GM21423 (cell line): ENCODE measurements around the gene EPHB3.

Experiments
- ATAC-seq: cut with Tn5 transposase; IDR thresholded peaks from one replicate; pipeline ENCODE4 v1.9.1; 2021; ENCODE audit warnings: mild to moderate bottlenecking, moderate library complexity; ENCODE audit not compliant: unreplicated experiment

The EPHB3 gene

DNA sequence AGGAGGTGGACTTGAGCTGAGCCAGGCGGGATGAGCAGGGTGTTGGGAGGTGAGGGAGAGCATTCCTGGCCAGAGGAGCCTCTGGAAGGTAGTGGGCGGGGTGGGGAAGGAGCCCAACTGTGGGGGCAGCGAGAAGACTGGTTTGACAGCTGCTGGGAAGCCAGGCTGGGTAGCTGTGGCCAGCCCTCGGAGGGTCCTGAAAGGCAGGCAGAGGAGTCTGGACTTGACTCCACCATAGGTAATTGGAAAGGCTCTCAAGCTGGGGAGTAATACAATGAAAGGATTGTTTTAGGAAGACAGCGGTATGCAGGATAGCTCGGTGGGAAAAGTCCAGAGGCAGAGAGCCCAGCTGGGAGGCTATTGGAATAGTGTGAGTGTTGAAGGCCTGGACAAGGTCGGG lies 17.2 kb downstream of the EPHB3 start:
- ATAC-seq = no peak

DNA sequence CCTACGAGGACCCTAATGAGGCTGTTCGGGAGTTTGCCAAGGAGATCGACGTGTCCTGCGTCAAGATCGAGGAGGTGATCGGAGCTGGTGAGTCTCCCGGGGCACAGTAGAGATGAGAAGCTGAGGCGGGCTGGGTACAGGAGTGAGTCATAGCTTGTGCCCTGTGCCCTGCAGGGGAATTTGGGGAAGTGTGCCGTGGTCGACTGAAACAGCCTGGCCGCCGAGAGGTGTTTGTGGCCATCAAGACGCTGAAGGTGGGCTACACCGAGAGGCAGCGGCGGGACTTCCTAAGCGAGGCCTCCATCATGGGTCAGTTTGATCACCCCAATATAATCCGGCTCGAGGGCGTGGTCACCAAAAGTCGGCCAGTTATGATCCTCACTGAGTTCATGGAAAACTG lies 17.9 kb downstream of the EPHB3 start:
- no peak for ATAC-seq

DNA sequence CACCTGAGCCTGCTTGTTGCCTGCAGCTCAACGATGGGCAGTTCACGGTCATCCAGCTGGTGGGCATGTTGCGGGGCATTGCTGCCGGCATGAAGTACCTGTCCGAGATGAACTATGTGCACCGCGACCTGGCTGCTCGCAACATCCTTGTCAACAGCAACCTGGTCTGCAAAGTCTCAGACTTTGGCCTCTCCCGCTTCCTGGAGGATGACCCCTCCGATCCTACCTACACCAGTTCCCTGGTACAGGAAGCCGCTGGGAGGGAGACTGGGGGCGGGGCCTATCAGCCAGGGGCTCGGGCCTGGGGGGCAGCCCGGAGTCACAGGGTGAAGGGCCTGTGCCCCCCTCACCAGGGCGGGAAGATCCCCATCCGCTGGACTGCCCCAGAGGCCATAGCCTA lies 18.8 kb downstream of the EPHB3 start:
- no peak for ATAC-seq

DNA sequence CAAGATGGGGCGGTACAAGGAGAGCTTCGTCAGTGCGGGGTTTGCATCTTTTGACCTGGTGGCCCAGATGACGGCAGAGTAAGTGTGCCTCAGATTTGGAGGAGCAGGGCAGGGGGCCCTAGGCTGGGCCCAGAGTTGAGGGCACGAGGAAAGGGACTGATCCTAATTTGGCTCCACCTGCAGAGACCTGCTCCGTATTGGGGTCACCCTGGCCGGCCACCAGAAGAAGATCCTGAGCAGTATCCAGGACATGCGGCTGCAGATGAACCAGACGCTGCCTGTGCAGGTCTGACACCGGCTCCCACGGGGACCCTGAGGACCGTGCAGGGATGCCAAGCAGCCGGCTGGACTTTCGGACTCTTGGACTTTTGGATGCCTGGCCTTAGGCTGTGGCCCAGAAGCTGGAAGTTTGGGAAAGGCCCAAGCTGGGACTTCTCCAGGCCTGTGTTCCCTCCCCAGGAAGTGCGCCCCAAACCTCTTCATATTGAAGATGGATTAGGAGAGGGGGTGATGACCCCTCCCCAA lies 19.8 kb downstream of the EPHB3 start:
- ATAC-seq = no peak

DNA sequence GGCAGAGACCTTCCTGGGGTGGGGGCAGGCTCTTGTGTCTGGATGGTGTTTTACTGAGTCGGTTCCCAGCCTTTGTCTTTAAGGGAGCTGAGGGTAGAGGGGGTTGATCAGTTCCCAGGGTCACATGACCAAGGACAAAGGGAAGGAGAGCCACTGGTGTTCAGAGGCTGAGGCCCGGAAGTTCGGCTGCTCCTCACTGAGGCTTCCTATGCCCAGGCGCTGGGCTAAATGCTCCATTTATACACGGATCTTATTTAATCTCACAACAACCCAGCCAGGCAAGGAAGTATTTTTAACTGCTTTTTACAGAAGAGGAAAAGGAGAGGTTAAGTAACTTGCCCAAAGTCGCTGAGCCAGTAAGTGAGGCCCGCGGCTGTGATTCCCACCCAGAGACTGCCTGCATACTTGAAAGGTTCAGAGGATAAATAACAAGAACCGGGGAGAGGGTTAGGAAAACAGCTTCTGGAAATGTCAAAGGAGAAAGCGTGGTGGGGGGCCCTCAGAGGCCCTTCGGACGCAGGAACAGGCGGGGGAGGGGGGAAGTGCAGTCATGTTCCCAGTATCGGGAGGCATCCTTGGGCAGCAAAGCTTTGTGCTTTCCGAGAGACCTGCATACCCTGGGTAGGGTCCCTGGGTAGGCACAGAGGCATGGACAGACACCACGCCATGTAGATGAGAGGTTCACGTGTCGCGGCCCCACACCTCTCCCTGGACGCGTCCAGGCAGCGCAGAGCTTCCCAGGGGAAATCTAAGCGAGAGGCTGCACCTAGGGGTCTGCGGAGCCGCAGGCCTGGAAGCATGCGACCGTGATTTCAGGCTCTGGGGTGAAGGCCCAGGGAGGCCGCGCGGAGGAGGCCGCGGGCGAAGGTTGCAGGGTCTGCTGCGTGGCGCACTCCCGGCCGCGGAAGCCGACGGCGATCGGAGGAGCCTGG lies 21.3 kb downstream of the EPHB3 start:
- ATAC-seq = no peak

DNA sequence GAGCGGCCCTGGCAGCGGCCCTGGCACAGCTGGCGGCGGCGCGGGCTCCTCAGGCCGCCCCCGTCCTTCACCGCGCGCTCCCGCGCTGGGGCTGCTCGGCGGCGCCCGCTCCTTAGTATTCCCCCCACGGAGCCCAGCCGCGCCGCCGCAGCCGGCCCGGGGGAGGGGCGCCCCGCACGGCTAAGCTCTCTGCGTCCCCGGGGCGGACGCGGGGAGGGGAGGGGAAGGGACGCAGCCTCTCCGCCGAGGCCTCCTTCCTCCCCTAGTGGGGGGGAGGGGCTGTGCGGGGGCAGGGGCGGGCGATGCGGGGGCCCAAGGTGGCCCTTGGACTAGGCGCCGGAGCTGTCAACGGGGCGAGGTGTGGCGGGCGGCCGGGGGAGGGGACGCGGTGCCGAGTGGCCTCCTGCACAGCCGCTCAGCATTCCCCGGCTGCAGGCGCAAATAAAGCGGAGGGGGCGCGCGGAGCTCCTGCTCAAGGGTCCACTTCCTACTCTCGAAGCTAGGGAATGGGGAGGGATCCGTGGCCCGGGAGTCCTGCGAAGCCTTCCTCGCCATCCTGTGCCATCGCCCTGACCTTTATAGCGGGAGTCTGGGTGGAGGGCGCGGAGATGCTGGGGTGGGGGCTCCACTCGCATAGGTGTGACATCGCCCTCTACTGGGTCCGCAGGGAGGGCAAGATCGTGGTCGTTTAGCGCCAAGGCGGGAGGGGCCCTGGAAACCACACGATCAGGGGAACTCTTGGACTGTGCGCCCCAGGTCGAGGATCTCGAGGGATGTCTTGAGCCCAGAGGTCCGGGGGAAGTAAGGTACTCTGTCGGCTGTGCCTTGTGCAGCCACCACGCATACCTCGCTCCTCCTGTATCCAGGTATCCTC lies 22.2 kb downstream of the EPHB3 start:
- no peak for ATAC-seq

DNA sequence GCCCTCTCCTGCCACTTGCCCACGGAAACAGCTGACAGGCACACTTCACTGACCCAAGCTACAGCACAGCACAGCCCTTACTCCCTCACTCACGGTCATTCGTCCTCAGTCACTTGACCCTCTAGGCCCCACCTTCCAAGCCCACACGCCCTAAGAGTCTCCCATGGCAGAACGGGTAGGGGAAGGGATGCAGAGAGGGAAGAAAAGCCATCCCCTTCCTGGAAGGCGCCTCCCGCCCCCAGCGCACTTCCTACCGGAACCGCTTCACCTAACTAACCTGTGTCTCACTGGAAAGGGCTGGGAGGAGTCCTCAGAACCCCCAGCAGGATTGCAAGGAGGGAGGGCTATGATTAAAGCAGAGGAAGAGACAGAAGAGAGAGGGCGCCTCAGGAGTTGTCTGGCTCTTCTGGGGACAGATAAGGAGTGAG lies 22.9 kb downstream of the EPHB3 start:
- no peak for ATAC-seq

DNA sequence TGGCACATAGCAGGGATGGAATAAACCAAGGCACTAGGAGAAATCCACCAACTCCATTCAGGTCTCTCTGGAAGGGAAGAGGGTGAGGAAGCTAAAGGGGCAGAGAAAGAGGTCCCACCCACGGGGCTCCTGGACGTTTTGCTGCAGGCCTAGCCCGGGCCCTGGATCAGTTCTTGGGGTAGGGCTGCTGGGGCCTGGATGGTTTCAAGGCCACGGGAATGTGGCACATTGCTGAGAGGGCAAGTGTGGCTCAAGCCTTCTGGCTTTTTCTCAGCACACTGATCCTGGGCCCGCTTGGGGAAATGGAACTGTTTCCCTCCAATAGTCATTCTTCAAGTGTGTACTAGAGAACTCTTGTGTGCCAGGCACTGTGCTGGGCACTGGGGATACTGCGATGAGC lies 24.0 kb downstream of the EPHB3 start:
- ATAC-seq = no peak

DNA sequence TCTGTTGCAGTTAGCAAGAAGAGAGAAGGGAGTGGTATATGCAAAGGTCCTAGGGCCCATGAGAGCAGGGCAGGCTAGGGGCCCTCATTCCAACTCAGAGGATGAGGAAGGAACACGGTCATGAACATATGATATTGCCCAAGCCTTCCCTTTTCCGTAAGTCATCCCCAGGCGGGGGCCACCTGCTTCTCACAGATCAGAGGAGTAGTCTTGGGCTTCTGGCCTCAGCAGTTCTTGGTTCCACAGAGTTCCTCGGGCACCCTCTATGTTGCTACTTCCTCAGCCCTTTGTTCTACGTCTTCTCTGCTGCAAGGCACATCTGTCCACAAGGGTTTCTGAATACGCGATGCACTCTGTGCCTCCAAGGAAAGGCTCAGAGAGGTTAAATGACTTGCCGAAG lies 25.3 kb downstream of the EPHB3 start:
- ATAC-seq = no peak

DNA sequence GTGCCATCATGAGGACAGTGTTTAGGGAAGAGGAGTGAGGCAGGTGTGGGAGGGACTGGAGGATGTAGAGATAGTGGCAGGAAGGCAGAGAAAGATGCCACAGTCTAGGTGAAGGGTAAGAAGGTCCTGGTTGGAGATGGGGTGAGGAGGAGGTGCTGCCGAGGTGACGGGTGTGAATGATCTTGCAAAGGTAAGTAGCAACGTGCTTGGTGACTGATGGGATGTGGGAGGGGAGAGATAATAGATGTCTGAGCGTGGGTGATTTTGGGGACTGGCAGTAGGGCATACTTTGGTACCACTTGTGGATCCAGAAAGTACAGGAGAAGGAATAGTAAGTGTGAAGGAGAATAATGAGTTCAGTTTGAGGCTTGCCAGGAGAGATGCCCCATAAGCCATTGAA lies 27.2 kb downstream of the EPHB3 start:
- ATAC-seq = no peak

DNA sequence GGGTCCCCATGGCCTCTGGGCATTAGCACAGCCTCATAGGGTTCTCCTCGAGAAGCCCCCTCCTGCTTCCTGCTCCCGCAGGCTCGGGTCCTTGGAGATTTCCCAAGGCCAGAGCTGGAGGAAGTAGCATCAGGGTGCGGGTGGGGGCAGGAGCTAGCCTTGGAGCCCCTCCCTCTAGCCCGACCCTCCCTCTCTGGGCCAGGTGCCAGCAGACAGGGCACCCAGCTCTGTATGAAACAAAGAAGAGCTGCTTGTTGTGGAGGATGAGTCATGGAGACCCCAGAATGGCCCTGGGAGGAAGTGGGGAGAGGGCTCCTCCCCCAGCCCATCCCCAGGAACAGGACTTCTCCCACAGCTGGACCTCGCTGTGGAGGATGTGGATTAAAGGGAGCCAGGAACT lies 29.2 kb downstream of the EPHB3 start:
- no peak for ATAC-seq

DNA sequence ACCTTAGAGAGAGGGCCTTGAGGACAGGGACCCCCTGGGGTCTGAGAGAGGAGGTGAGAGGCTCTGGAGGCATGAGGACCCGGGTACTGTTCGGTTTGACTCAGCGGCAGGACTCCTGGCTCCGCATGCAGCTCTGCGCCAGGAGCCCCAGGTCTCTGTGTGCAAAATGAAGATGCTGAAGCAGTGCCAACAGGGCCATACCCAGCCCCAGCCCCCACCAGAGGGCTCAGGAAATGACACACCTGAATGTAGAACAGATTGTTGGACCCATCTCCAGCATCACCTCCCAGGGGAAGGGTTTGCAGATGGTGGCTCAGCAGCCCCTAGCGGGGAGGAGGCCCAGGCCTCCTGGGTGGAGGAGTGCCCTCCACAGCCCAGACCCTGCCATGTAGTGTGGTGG lies 30.2 kb downstream of the EPHB3 start:
- no peak for ATAC-seq

DNA sequence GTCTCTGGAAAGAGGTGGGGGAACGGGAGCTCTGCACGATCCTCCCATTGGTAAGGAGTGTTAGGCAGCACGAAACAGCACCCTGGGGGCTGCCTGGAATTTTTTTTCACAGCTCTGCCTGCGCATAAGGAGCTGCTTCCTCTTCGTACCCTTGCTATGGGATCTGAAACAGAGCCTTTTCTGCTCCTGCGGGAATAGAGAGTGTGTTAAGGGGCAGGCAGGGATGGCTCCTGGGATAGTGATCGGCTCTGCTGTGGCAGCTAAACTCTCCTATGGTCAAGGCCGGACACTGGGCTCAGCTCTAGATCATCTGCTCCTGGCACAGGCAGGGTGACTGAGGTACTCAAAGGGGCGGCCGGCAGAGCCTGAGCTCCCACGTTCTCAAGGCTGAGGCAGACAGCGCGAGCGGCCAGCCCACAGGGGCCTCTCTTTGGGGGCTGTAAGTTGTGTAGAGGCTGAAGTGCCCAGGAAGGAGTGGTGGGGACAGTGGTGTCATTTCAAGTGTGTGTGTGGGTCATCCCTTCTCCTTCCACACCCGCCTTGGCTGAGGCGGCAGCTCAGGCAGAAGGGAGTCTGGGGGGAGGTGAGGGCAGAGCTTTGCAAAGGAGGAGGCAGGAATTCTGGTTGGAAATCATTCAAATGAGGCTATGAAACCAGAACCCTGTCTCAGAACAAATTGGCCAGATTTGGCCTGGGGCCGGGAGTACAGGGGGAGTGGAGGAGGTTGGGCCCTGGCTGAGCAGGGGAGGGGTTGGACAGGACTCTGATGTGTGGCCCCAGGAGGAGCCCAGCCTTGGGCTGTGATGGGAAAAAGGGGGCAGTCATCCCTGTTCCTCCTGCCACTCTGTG lies 31.0 kb downstream of the EPHB3 start:
- no peak for ATAC-seq

DNA sequence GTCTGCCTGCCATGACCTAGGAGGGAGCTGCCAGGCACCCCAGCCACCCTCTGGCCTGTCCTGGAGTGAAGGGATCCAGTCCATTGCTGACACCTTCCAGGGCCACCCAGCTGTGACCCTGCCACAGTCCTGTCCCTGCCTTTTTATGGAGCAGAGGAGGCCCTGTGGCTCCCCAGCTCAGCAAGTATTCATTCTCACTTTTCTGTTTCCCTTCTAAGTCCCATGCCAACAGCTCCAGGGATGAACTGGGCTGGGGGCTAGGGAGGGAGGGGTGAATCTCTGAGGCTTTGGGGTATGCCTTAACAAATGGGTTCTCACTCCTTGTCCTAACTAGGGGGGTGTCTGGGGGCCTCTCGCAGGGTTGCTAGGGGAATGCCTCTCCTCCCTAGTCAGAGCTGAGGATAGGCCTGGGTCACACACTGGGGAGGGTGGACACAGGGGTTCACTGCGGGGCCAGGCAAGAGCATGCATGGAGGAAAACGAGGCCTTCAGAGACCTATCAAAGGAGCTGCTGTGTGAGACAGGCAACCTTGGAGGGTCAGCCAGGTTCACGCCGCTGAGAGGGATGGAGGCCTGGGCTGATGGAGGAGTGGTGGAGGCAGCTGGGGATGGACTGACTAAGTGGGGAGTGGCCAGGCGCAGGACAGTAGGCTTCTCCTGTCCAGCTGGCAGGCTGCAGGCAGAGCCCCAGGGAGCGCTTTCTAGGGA lies 31.8 kb downstream of the EPHB3 start:
- ATAC-seq = no peak

DNA sequence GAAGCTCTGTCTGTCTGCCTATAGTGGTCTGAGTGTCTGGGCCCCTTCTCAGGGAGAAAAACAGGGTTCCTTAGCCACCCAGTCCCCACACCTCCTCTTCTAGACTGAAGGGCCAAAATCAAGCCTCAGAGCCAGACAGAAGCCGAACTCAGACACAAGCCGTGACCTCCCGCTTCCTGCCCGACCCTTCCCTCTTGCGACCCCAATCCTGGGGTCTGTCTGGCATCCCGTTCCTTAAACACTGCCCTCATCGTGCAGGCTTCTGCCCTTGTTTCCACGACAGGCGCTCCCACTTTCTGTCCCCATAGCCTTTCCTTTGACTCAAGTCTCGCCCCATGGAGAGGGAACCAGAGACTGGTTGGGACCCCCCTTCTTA lies 32.3 kb downstream of the EPHB3 start:
- ATAC-seq = no peak

DNA sequence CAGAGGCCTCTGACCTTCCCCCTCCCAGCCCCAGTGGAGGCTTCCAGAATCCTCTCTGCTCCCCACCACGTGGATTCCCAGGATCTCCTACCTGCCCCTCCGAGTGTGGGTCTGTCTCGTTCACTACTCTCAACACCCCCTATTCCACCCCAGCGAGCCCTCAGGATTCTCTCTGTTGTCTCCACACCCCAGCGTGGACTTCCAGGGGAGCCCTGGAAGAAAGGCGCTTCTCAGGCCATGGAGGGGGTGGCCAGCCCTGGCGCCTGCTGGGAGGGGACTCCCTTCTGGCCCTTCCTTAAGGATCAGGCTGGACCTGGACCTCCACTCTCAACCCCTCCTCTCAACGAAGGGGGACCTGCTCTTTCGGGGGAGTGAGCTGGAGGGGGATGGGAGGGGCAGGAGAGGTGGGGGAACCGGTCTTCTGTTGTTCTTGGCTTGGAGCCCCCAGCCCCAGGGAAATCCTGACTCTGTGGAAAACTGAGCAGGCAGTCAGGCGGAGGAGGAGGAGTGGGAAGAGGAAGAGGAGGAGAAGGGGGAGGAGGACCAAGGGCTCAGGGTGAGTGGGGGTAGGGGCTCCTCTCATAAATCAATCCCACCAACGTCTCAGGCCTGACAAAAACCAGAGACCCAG lies 32.9 kb downstream of the EPHB3 start:
- ATAC-seq = no peak

DNA sequence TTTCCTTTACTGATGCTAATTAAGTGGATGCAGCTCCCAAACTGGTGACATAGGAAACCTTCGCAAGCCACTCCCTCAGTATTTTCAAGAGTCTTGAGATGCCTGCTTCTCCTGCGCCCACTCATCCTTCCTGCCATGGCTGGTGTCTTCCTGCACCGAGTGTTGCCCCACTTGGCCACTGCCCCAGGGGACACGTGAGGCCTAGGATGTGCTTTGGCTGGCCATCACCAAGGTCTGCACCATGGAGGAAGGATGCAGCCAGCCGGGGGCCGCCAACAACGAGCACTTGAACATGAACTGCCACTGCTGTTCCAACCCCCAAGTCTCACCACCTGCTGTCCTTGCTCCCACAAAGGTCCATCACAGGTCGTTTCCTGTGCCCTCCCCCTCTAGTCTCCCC lies 34.1 kb downstream of the EPHB3 start:
- no peak for ATAC-seq

DNA sequence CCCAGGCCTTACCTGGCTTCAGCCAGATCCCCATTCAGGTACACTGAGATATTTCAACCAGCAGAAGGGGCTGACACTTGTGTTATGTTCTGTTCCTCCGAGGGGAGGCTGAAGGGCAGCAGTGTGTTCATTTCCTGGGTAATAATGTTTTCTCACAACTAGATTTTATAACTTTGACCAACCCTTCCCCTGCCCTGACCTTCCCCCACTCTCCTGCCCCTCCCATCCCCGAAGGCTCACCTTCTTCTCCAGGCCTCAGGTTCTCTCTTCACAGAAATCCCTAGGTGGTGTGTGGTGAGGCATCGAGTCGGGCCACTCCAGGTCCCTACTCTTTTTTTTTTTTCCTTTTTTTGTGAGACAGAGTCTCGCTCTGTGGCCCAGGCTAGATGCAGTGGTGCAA lies 34.6 kb downstream of the EPHB3 start:
- no peak for ATAC-seq

DNA sequence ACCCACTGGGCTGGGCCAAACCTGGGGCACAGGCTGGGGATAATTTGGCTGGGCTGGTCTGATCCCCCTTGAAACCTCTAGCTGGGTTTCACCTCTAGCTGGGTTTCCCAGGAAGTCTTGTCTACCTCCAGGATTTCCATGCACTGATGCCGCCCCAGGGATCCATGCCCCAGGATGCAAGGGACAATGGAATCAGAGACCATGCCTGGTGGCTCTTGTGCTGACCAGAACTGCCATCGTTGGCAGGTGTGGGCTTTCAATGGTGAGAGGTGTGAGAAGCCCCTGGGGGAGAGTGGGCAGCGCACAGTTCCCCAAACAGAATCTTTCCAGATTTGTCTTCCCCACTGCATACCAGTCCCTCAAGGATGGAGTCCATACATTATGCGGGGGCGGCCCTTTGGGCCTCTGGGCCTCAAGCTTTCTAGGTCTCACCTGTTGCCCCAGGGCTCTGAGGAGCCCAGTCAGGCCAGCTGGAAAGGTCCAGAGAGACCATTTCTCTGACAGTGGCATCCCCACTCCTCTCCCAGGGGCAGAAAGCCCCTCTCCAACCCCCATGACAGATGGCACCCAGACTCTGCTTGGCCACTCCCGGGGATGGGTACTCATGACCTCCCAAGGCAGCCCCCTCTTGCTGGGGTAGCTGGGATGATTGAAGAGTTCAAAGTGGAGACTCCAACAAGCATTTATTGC lies 35.4 kb downstream of the EPHB3 start:
- ATAC-seq = no peak
